HG03135 (cell line): Measurements from ENCODE around the gene FAM120B.

Experiments used
- ATAC-seq: cut with Tn5 transposase; IDR thresholded peaks from one replicate; pipeline ENCODE4 v1.9.1; 2021; ENCODE audit warnings: mild to moderate bottlenecking, moderate library complexity; ENCODE audit not compliant: unreplicated experiment

FAM120B gene

GRCh38 chr6:170410241-170410640 lies 103.7 kb downstream of the FAM120B start:
- no peak for ATAC-seq

GRCh38 chr6:170415318-170415717 lies 108.8 kb downstream of the FAM120B start:
- ATAC-seq = no peak

DNA sequence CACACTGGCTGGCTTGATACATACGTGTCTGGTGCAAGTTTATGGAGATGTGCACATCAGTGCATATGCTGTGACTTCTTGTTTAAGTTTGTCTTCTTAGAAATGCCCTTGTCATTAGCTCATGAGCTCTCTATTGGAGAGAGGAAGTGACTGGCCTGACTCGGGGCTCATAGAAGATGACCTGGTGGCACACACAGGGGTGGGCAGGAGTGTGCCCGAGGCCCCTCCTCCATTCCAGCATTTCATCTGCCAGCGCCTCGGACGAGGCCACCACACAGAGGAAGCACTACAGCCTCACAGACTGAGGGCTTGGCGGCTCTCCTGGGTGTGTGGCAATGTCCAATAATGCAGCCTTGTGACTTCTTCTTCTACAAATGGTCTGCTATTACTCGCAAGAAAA lies 109.7 kb downstream of the FAM120B start:
- no peak for ATAC-seq

- no peak for ATAC-seq
These were observed 110.5 kb downstream of the FAM120B start for GRCh38 chr6:170416959-170417606.

DNA sequence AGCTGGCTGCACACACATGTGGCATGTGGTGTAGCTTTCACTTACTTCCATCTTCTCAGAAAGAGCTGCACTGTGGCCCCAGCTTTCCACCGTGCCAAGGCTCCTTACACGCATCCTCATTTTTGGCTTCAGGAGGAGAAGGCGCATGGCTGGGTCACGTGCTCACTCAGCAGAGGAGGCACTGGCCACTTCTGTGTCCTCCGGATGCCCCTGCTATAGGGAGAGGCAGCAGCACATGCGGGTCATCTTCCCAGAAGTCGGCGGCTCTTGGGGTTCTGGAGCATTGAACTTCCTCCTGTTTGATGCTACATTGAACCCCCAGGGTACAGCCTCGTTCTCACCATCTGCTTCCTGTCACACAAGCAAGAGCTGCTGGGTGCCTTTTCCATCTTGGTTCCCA lies 111.3 kb downstream of the FAM120B start:
- no peak for ATAC-seq

- ATAC-seq = no peak
These were observed 113.7 kb downstream of the FAM120B start for GRCh38 chr6:170420283-170420682.

DNA sequence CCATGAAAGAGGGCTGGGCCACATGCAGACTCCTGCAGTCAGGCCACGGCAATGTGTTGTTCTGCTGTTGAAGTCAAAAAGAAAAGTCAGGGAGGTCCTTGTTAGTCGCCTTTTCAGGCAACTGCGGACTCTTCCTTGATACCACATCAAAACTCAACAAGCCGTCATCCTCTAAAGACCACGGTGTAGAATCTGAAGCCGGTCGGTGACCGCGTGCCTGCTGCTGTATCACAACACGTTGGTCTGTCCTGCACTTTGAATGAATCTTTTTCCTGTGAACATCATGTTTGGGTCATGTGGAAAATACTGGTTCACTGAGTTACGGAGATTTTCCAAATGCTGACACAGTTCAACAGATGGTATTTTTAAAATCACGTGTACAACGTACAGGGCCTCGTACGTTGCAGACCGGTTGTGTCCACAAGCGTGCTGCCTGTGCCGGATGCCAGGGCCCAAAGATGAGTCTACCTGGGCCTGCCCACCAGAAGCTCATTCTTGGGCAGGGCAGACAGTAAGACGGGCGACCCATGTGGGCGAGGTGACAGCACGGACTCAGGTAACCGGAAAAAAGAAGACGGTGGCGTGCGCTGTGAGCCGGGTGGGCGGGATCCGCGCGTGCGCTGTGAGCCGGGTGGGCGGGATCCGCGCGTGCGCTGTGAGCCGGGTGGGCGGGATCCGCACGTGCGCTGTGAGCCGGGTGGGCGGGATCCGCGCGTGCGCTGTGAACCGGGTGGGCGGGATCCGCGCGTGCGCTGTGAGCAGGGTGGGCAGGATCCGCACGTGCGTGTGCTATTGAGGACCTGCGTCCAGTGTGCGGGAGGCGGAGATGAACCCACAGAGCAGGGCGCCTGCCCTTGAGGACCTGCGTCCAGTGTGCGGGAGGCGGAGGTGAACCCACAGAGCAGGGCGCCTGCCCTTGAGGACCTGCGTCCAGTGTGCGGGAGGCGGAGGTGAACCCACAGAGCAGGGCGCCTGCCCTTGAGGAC lies 114.5 kb downstream of the FAM120B start:
- ATAC-seq = no peak

DNA sequence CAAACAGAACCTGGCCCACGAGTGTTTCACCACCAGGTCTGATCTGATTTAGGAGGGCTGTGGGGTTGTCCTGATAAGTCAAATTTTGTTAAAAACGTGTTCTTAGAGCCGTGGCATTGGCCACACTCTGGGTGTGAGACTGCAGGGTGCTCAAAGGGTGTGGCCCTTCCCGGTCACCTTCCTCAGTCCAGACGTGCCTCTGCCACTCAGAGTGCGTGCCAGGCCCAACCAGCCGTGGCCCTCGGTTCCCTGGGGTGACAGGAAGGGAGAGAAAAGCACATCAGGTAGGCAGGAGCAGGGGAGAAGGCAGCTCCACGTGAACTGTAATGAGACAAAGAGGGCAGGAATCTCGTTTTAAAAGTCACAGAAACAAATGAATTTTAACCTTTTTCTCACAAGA lies 115.4 kb downstream of the FAM120B start:
- ATAC-seq = no peak

- ATAC-seq = no peak
These were observed 116.5 kb downstream of the FAM120B start for GRCh38 chr6:170423030-170423429.

- ATAC-seq = no peak
These were observed 117.5 kb downstream of the FAM120B start for GRCh38 chr6:170423814-170424603.

GRCh38 chr6:170424604-170425126 lies 118.1 kb downstream of the FAM120B start:
- no peak for ATAC-seq

- no peak for ATAC-seq
These were observed 122.9 kb downstream of the FAM120B start for GRCh38 chr6:170429450-170429849.

DNA sequence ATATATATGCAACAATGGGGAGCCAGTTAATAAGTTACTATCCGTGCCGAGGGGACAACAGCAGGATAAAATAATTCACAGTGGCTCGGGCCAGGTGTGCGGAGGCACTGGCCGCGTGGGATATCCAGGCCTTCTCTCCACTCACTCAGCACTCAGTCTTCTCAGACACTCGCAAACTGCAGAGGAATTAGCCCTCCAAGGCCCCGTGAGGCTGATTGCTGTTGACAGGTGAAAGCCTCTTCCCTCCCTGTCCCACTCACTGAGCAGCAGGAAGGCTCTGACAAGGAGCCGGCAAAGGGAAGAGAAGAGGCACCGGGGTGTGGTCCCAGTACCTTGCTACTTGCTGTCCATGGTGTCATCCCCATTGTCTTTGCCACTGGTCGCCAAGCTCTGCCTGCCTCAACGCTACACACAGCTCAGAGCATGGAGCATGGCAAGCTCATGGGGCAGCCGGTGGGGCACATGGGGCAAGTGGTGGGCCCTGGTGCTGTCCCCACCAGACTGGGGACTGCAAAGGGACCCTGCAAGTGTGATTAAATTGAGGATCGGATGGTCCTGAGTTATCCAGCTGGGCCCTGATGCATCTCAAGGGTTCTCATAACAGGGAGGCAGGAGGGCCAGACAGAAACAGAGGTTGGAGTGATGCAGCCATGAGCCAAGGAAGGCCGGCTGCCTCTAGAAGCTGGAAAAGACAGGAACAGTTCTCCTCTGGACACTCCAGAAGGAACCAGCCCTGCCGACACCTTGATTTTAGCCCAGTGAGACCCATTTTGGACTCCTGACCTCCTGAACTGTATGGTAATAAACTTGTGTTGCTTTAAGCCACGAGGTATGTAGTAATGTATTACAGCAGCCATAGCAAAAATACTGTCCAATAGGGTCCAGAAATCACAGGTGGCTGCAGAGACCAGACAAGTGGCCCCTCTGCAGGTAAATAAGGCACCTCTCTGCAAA lies 126.9 kb downstream of the FAM120B start:
- no peak for ATAC-seq

- ATAC-seq = no peak
These were observed 127.7 kb downstream of the FAM120B start for GRCh38 chr6:170434117-170434820.

DNA sequence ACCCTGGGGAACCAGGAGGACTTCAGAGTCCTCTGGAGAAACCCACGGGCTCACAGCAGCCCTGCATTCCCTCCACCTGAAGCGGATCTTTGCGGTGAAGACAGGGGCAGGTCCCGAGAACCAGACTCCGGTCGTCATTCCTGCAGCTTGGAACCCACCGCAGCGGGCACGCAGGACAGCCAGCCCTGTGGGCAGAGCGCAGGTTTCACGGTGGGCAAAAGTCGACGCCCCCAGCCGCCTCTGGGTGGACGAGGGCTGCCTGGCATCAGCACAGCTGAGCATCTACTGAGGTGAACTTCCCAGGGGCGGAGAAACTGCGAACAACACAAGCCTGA lies 128.2 kb downstream of the FAM120B start:
- no peak for ATAC-seq

DNA sequence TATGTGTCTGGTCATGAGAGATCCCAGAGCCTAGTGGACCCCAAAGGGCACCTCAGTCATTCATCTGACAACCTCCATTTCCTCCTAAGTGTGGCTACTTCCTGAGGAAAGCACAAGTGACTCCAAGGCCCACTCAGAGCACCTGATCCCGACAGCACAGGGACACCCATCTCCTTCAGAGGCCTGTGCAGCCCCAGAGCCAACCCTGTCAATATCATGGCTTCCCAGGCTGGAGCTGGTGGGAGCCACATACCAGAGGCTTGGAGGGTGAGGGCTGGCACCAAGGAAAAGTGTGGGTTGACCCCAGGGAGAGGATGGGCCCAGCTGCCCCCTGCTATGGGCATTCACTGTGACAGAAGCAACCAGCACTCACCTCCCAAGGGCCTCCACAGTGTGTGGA lies 129.2 kb downstream of the FAM120B start:
- ATAC-seq = no peak

DNA sequence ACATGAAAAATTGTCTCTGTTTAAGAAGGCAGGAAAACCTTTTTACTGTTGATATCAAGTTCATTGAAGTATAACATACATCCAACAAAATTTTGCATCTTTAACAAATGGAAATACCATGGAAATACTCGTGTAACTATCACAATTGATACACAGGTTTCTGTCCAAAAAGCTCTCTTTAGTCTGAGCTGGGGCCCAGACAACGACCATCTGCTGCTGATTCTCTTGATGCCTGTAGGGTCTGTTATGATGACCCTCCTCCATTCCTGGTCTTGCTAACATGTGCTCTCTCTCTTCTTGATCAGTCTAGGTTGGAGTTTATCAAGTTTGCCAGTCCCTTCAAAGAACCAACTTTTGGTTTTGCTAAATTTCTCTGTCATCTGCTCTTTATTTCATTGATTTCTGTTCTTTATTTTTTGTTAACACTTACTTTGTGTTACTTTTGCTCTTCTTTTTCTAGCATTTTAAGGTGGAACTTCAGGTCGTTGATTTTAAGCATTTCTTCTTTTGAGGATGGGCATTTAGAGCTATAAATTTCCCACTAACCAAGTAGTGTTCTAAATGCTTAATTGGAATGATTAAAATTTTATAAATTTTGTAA lies 129.8 kb downstream of the FAM120B start:
- ATAC-seq = no peak

DNA sequence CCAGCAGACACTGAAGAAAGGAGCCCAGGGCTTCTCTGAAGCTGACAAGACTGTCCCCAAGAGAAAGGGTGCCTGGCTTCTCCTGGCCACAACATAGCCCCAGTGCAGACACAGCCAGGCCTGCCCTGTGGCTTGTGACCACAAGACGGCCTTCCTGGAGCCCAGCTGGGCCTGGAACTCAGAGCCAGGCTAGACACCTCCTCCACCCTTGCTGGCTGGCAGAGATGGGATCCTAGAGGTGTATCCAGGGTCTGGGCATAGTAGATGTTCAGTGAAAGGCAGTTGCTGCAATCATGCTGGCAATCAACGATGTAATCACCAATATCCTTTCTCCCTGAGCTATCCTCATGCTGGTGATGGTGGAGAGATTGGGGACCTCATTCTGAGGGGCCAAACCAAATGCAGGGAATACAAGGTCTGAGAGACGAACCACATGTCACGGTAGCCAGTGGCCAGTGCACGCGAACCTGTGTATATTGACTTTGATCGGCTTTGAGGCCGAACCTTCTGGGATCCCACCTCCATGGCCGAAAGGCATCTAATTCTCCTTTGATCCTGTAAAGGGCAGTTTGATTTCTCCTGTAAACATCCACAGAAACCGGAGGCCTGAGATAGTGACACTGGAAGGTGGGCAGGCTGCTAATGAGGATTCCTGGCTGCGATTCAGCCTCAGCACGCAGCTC lies 131.3 kb downstream of the FAM120B start:
- no peak for ATAC-seq

- peak; percentile 96 for ATAC-seq
These were observed 131.8 kb downstream of the FAM120B start for GRCh38 chr6:170438402-170438753.
